SU-DHL-6 (cell line): ENCODE results near the gene NR1H2.
A peak's percentile ranks its signal among the peaks of the same experiment; 100 is the strongest.

Experiments
- H2AFZ ChIP-seq: fragments of 200-600 bp; sonication (generic); 2 replicates; pipeline ENCODE4 v1.6.1; 2014; ENCODE audit warnings: low read depth, mild to moderate bottlenecking, moderate library complexity, mixed read lengths, antibody characterized with exemption, low read length; ENCODE audit not compliant: severe bottlenecking
- H3F3A ChIP-seq: fragments of 200-600 bp; shearing (Covaris generic); 2 replicates; pipeline ENCODE4 v1.6.0; 2016; ENCODE audit warnings: antibody characterized with exemption, mild to moderate bottlenecking; ENCODE audit not compliant: insufficient read depth
- H3K27ac ChIP-seq: fragments of 200-600 bp; sonication (generic); 2 replicates; pipeline ENCODE4 v1.5.1; 2016; ENCODE audit warnings: low read depth, mild to moderate bottlenecking, low read length, moderate library complexity, mixed read lengths
- H3K27me3 ChIP-seq: fragments of 200-600 bp; sonication (generic), shearing (Covaris generic); 2 replicates; pipeline ENCODE4 v1.6.0; 2014; ENCODE audit warnings: mild to moderate bottlenecking, low read length
- H3K36me3 ChIP-seq: fragments of 200-600 bp; sonication (generic); 2 replicates; pipeline ENCODE4 v1.6.1; 2014; ENCODE audit warnings: mild to moderate bottlenecking, low read length, mixed read lengths
- H3K4me2 ChIP-seq: fragments of 300-600, 200-600 bp; shearing (Covaris generic), sonication (generic); 2 replicates; pipeline ENCODE4 v1.6.0; 2014; ENCODE audit warnings: low read length, low read depth, mild to moderate bottlenecking; ENCODE audit not compliant: poor library complexity, severe bottlenecking
- H3K4me3 ChIP-seq: fragments of 200-600 bp; sonication (generic); 2 replicates; pipeline ENCODE4 v1.5.1; 2014; ENCODE audit warnings: antibody characterized with exemption, low read length, mild to moderate bottlenecking, mixed read lengths; ENCODE audit not compliant: insufficient read depth, poor library complexity, severe bottlenecking
- H3K79me2 ChIP-seq: fragments of 200-600 bp; sonication (generic); 2 replicates; pipeline ENCODE4 v1.6.1; 2014; ENCODE audit warnings: mild to moderate bottlenecking, low read length, moderate library complexity; ENCODE audit not compliant: insufficient read depth
- H3K9ac ChIP-seq: fragments of 200-600 bp; sonication (generic); 2 replicates; pipeline ENCODE4 v1.7.0; 2014; ENCODE audit warnings: mild to moderate bottlenecking, low read length
- H3K9me2 ChIP-seq: fragments of 200-600 bp; sonication (generic); replicated peaks from 2 replicates; pipeline ENCODE4 v1.6.1; 2014; ENCODE audit warnings: low read length; ENCODE audit not compliant: insufficient read depth
- H3K9me3 ChIP-seq: fragments of 200-600 bp; sonication (generic); 2 replicates; pipeline ENCODE4 v1.6.1; 2014; ENCODE audit warnings: low read length, mixed read lengths; ENCODE audit not compliant: insufficient read depth
- H4K20me1 ChIP-seq: fragments of 200-600 bp; sonication (generic); 2 replicates; pipeline ENCODE4 v1.6.1; 2014; ENCODE audit warnings: low read depth, mild to moderate bottlenecking, antibody characterized with exemption, low read length, moderate library complexity, mixed read lengths
- CTCF ChIP-seq: fragments of 200-600 bp; sonication (generic); IDR thresholded peaks from one replicate; pipeline ENCODE4 v1.5.1; 2017; ENCODE audit warnings: antibody characterized with exemption, mild to moderate bottlenecking, low read length, moderate library complexity; ENCODE audit not compliant: insufficient read depth, poor library complexity, severe bottlenecking
- EZH2phosphoT487 ChIP-seq: fragments of 200-600 bp; sonication (generic), shearing (Covaris generic); conservative IDR thresholded peaks from 2 replicates; pipeline ENCODE4 v1.6.1; 2018; ENCODE audit warnings: mild to moderate bottlenecking, antibody characterized with exemption, low read length, moderate library complexity, mixed read lengths

Gene NR1H2

GRCh38 chr19:50330365-50331078 lies 45.7 kb upstream of the NR1H2 start:
- no peaks in the 10 kb centered on the region for H3K9me3 ChIP-seq
- H3K4me3 ChIP-seq: peak overlapping the region; percentile 57
- 0 out of 2 replicates have a peak, but pooled peaks cover 8% of the 10 kb centered on the region for H3K36me3 ChIP-seq
- H3K79me2 ChIP-seq: 0 out of 2 replicates have a peak, but pooled peaks cover 3% of the 10 kb centered on the region
- H3K4me2 ChIP-seq: peak overlapping the region; percentile 68
- peaks cover 46% of the 10 kb centered on the region for H3F3A ChIP-seq
- peak overlapping the region; percentile 90 for H3K27ac ChIP-seq
- H3K9me2 ChIP-seq: no peaks in the 10 kb centered on the region
- H3K27me3 ChIP-seq: no peaks in the 10 kb centered on the region
- H2AFZ ChIP-seq: no peak overlapping the region
- H4K20me1 ChIP-seq: 0 out of 2 replicates have a peak, but pooled peaks cover 9% of the 10 kb centered on the region
- TF ChIP-seq CTCF: no peak
- TF ChIP-seq EZH2phosphoT487: no peak
- peak overlapping the region; percentile 63 for H3K9ac ChIP-seq

GRCh38 chr19:50331221-50331993 lies 44.9 kb upstream of the NR1H2 start:
- Histone ChIP-seq H3K79me2 (no peaks in the 10 kb centered on the region), H2AFZ (no peak overlapping the region), H3K27me3 (no peaks in the 10 kb centered on the region), H3K4me2 (peak overlapping the region; percentile 68), H3F3A (peaks cover 51% of the 10 kb centered on the region), H3K9me3 (no peaks in the 10 kb centered on the region), H3K4me3 (peak overlapping the region; percentile 45), H3K36me3 (0 out of 2 replicates have a peak, but pooled peaks cover 11% of the 10 kb centered on the region), H3K9ac (peak overlapping the region; percentile 63), H4K20me1 (0 out of 2 replicates have a peak, but pooled peaks cover 9% of the 10 kb centered on the region), H3K9me2 (no peaks in the 10 kb centered on the region), H3K27ac (peak overlapping the region; percentile 90)
- TF ChIP-seq CTCF (no peak), EZH2phosphoT487 (no peak)

GRCh38 chr19:50331994-50332243 lies 44.3 kb upstream of the NR1H2 start:
- H3K36me3 ChIP-seq: 0 out of 2 replicates have a peak, but pooled peaks cover 11% of the 10 kb centered on the region
- no peak overlapping the region for H2AFZ ChIP-seq
- no peak overlapping the region for H3K4me3 ChIP-seq
- H3K9me2 ChIP-seq: no peaks in the 10 kb centered on the region
- no peaks in the 10 kb centered on the region for H3K79me2 ChIP-seq
- peak overlapping the region; percentile 68 for H3K4me2 ChIP-seq
- H3K27me3 ChIP-seq: no peaks in the 10 kb centered on the region
- TF ChIP-seq CTCF: no peak
- TF ChIP-seq EZH2phosphoT487: no peak
- 0 out of 2 replicates have a peak, but pooled peaks cover 8% of the 10 kb centered on the region for H4K20me1 ChIP-seq
- peak overlapping the region; percentile 90 for H3K27ac ChIP-seq
- no peaks in the 10 kb centered on the region for H3K9me3 ChIP-seq
- H3F3A ChIP-seq: peaks cover 51% of the 10 kb centered on the region
- H3K9ac ChIP-seq: peak overlapping the region; percentile 63
